Fibroblast of pulmonary artery (primary cell): ENCODE data around the gene DBN1.
"Not testable (repeated sequence)": the region's sequence is repeated elsewhere in the genome, so short reads cannot be mapped to it uniquely, and the experiment has no call there.

Experiments
- DNase-seq: peaks from one replicate; pipeline ENCODE4 v3.0.0-alpha.2; 2010; ENCODE audit warnings: low read depth
- H3K4me3 ChIP-seq: replicated peaks from 2 replicates; pipeline ENCODE4 v1.5.1; 2011; ENCODE audit warnings: low read depth, mild to moderate bottlenecking, control low read depth, low read length, moderate library complexity
- TF ChIP-seq, protein P1 (sequence below): IDR thresholded peaks from 2 replicates; pipeline ENCODE4 v1.5.1; 2011; ENCODE audit warnings: mild to moderate bottlenecking, control low read depth, low read length, inconsistent platforms; ENCODE audit errors: missing control alignments

The DBN1 gene

DNA sequence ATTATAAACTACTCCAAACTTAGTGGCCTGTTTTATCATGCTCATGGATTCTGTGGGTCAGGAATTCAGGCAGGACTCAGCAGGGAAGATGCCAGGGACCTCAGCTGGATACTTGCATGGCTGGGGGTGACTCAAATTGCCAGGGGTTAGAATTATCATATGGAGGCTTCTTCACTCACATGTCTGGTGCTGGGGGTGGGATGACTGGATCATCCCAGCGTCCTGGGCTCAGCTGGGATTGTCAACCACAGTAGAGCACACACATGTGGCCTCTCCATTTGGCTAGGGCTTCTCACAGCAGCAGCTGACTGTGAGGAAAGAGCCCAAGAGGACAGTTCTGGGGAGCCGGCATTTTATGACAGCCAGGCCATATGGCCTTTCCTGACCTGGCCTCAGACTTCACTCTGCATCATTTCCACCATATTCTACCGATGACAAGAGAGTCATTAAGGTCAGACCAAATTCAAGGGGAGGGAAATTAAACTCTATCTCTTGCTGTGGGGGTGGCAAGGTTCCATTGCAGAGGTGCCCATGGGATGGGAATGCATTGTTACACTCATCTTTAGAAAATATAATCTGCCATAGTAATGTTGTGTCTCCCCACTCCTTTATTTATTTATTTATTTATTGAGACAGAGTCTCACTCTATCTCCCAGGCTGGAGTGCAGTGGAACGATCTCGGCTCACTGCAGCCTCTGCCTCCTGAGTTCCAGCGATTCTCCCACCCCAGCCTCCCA lies 52.2 kb downstream of the DBN1 start:
- TF ChIP-seq, protein P1, sequence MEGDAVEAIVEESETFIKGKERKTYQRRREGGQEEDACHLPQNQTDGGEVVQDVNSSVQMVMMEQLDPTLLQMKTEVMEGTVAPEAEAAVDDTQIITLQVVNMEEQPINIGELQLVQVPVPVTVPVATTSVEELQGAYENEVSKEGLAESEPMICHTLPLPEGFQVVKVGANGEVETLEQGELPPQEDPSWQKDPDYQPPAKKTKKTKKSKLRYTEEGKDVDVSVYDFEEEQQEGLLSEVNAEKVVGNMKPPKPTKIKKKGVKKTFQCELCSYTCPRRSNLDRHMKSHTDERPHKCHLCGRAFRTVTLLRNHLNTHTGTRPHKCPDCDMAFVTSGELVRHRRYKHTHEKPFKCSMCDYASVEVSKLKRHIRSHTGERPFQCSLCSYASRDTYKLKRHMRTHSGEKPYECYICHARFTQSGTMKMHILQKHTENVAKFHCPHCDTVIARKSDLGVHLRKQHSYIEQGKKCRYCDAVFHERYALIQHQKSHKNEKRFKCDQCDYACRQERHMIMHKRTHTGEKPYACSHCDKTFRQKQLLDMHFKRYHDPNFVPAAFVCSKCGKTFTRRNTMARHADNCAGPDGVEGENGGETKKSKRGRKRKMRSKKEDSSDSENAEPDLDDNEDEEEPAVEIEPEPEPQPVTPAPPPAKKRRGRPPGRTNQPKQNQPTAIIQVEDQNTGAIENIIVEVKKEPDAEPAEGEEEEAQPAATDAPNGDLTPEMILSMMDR: no peak
- DNase-seq: no peak
- H3K4me3 ChIP-seq: no peak overlapping the region

DNA sequence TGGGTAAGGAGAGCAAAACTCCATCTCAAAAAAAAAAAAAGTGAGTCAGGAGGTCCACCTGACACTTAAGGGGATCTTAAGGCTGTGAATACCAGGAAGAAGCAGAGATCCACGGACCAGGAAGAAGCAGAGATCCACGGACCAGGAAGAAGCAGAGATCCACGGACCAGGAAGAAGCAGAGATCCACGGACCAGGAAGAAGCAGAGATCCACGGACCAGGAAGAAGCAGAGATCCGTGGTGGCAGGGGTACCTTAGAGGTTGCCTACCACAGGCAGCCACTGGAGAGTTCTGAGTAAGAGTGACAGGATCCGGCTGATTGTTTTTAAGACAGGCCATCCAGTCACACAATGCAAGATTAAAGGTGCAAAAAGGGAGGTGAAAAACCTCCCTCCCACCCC lies 53.0 kb downstream of the DBN1 start:
- DNase-seq, H3K4me3 ChIP-seq: not testable (repeated sequence)

DNA sequence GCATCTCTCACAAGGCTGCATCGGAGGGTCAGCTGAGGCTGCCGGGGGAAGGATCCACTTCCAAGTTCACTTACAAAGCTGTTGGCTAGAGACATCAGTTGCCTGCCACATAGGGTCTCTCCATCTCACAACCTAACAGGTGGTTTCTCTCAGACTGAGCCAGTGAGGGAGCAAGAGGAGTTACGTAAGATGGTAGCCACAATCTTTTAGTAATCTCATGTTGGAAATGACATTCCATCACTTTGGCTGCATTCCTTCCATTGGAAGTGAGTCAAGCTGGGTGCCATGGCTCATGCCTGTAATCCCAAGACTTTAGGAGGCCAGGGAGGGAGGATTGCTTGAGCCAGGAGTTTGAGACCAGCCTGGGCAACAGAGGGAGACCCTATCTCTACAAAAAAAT lies 54.4 kb downstream of the DBN1 start:
- H3K4me3 ChIP-seq: no peak overlapping the region
- DNase-seq: peak; percentile 85
- TF ChIP-seq, protein P1: no peak

DNA sequence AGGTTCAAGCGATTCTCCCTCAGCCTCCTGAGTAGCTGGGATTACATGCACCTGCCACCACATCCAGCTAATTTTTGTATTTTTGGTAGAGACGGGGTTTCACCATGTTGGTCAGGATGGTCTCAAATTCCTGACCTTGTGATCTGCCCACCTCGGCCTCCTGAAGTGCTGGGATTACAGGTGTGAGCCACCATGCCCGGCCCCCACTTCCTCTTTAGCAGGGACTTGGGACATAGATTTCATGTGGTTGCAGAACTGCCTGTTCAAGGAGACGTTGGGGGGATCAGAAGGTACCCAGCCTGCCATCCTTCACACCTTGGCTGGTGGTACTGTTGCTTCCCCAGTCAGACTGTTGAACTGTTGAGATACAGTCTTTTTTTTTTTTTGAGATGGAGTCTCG lies 56.4 kb downstream of the DBN1 start:
- not testable (repeated sequence) for H3K4me3 ChIP-seq, DNase-seq

DNA sequence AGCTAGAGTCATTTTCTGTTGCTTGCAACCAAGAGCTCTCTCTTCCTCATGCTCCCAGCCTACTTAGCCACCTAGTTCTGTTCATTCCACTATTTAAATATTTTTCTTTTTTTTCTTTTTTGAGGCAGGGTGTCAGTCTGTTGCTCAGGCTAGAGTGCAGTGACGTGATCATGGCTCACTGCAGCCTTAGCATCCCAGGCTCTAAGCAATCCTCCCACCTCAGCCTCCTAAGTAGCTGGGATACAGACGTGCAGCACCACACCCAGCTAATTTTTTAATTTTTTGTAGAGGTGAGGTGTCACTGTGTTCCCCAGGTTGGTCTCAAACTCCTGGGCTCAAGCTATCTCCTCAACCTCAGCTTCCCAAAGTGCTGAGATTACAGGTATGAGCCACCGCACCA lies 59.0 kb downstream of the DBN1 start:
- TF ChIP-seq, protein P1: no peak
- no peak for DNase-seq
- H3K4me3 ChIP-seq: no peak overlapping the region

- no peak overlapping the region for H3K4me3 ChIP-seq
Measured at GRCh38 chr5:177412603-177413233, 60.7 kb downstream of the DBN1 start.

DNA sequence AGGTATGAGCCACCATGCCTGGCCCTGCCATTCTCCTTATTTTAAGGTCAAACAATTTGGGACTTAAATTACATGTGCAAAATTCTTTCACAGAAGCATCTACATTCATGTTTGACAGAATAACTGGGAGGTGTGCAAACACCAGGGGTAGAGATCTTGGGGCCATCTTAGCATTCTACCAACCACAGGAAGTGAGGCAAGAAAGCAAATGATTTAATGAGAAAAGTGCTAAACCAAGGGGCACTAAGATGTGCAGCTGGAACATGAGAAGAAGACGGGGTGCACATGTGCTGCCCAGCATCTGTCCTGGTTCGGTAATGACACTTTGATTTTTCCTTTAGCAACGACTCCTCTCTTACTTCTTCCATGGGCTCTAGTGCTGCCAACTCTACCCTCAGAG lies 62.9 kb downstream of the DBN1 start:
- no peak for DNase-seq
- H3K4me3 ChIP-seq: no peak overlapping the region
- TF ChIP-seq, protein P1: no peak

More at GRCh38 chr5:177412603-177413233, 60.7 kb downstream of the DBN1 start:
- TF ChIP-seq, protein P1: no peak
- DNase-seq: no peak
